ENCODE results near the gene NDE1.
"Not testable (repeated sequence)": the region's sequence is repeated elsewhere in the genome, so short reads cannot be mapped to it uniquely, and the experiment has no call there.

The NDE1 gene

GRCh38 chr16:15652293-15653001 is 2.4 kb downstream of the NDE1 start:
- DNase-seq = no peak

DNA sequence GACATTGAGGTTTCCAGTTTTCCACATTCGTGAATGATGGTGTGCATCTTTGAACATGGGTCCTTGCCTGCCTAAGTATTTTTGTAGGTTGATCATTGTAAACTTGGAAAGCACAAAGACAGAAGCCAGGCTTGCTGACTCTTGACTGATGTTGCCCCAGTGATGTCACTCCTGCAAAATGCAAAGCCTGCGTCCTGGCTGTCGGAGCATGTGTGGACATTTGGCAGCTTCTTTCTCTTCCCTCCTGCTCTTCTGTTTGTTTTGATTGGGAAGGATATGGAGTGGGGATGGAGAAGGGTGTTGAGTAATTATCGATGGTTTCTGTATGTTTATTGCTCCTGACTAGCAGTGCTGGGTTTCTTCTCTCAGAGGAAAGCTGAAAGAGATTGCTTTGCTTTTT is 3.2 kb downstream of the NDE1 start:
- DNase-seq = peak; percentile 88

GRCh38 chr16:15654591-15654990 is 4.5 kb downstream of the NDE1 start:
- no peak for DNase-seq

- not testable (repeated sequence) for DNase-seq
These were observed 5.5 kb downstream of the NDE1 start for GRCh38 chr16:15655561-15655960.

GRCh38 chr16:15658149-15658548 is 8.1 kb downstream of the NDE1 start:
- DNase-seq = no peak

DNA sequence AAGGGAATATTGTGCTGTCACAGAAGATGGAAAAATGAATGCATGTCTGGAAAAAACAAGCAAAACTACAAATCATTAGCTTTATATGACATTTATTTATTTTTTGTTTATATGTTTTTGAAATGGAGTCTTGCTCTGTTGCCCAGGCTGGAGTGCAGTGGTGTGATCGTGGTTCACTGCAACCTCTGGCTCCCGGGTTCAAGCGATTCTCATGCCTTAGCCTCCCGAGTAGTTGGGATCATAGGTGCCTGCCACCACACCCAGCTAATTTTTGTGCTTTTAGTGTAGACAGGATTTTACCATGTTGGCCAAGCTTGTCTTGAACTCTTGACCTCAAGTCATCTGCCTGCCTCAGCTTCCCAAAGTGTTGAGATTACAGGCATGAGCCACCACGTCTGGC is 8.5 kb downstream of the NDE1 start:
- no peak for DNase-seq

DNA sequence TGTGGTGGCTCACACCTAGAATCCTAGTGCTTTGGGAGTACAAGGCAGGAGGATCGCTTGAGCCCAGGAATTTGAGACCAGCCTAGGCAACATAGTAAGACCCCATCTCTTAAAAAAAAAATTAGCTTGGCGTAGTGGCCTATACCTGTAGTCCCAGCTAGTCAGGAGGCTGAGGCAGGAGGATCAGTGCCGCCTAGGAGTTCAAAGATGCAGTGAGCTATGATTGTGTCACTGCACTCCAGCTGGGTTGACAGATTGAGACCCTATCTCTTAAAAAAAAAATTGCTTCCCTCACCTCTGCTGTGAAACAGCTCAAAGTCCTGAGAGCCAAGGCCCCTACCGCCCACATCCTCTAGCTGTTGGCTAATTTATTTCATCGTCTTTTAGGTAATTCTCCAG is 10.2 kb downstream of the NDE1 start:
- DNase-seq = no peak

- DNase-seq = no peak
These were observed 15.1 kb downstream of the NDE1 start for GRCh38 chr16:15665107-15665506.

- no peak for DNase-seq
These were observed 17.2 kb downstream of the NDE1 start for GRCh38 chr16:15667091-15667742.

GRCh38 chr16:15671530-15672117 is 21.6 kb downstream of the NDE1 start:
- DNase-seq = no peak

DNA sequence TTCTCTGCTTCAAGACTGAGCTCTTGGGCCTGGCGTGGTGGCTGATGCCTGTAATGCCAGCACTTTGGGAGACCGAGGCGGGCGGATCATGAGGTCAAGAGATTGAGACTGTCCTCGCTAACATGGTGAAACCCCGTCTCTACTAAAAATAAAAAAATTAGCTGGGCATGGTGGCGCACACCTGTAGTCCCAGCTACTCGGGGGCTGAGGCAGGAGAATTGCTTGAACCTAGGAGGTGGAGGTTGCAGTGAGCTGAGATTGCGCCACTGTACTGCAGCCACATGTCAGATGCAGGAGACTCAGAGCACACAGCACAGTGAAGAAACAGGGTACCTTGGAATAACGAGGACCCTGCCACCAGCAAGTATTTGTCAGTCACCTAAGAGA is 22.1 kb downstream of the NDE1 start:
- not testable (repeated sequence) for DNase-seq

- peak; percentile 97 for DNase-seq
These were observed 22.6 kb downstream of the NDE1 start for GRCh38 chr16:15672514-15673167.

DNA sequence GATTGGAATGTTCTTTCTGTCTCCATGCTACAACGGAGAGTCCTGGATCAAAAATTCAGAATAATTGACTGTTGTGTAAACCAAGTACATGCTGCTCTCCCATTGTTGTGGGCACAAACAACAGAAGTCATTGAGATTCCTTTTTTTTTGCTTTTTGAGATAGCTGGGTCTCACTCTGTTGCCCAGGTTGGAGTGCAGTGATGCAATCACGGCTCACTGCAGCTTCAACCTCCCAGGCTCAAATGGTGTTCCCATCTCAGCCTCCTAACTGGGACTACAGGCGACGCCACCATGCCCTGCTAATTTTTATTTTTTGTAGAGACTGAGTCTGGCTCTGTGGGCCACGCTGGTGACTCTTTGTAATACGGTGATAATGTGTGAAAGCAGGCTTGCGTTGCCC is 24.5 kb downstream of the NDE1 start:
- no peak for DNase-seq

DNA sequence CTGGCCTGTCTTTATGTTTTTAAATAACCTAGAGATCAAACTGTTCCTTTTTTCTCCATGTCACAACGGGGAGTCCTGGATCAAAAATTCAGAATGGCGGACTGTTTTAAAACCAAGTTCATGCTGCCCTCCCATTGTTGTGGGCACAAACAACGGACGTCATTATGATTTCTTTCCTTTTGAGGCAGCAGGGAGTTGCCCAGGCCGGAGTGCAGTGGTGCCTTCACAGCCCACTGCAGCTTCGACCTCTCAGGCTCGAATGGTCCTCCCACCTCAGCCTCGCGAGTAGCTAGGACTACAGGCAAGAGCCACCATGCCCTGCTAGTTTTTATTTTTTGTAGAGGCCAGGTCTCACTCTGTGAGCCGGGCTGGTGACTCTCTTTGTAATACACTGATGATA is 26.5 kb downstream of the NDE1 start:
- no peak for DNase-seq

DNA sequence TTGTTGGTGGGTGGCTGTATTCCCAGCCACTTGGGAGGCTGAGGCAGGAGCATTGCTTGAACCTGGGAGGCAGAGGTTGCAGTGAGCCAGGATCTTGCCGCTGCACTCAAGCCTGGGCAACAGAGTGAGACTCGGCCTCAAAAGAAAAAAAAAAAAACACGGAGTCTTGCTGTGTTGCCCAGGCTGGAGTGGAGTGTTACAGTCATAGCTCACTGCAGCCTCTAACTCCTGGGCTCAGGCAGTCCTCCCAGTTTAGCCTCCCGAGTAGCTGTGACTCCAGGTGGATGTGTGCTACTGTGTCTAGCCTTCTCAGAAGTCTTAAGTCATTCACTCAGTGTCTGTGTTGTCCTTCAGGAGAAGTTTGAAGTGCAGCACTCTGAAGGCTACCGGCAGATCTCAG is 27.4 kb downstream of the NDE1 start:
- DNase-seq = no peak

DNA sequence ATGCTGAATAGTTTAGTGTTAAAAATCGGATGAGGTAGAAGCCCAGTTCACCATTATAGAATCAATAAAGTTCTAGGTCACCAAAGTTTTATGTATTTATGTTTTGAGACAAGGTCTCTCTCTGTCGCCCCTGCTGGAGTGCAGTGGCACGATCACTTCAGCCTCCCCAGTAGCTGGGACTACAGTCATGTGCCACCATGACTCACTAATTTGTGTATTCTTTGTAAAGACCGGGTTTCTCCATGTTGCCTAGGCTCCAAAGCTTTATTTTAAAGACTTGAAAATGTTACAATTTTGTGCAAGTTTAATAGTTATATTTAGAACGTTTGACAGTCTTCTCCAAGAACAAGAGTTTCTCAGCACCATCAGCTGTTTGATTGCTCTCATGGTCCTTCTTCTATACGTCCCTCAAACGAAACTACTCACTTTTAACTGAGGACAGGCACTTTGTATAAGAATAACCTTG is 32.1 kb downstream of the NDE1 start:
- peak; percentile 81 for DNase-seq

DNA sequence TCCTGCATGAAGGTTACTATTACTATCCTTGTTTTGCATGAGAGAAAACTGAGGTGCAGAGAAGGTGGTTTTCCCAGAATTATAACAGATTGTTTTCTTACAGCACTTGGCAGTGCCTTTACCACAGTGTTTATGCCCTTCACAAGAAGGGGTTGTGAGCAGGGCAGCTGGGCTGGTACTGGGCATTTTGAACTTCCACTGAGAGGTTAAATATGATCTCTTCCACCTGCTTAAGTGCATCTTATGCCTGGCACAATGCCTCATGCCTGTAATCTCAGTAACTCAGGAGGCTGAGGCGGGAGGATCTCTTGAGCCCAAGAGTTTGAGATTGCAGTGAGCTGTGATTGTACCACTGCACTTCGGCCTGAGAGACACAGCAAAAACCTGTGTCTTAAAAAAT is 36.2 kb downstream of the NDE1 start:
- DNase-seq = no peak

DNA sequence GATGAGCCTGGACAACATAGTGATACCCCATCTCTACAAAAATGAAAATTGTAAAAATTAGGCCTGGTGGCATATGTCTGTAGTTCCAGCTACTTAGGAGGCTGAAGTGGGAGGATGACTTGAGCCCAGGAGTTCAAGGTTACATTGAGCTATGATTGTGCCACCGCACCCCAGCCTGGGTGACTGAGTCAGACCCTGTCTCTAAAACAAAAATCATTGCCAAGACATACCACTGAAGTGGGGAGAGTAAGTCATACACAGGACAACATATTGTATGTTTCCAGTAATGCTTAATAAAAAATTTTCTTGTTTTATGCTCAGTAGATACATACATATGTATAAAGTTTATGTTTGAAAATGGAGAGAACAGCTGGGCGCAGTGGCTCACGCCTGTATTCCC is 39.2 kb downstream of the NDE1 start:
- peak; percentile 72 for DNase-seq

DNA sequence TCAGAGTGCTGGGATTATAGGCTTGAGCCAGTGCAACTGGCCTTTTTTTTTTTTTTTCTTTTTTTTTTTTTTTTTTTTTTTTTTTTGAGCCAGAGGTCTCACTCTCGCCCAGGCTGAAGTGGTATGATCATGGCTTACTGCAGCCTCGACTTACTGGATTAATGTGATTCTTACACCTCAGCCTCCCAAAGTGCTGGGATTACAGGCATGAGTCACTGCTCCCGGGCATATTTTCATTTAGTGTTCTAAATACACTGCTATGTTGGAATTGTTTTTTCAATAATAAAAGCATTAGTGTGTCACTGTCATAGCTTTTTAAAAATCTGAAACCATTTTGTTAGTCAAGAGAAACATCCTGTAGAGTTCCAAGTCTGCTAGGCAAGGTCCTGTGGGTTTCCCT is 40.3 kb downstream of the NDE1 start:
- peak; percentile 94 for DNase-seq

GRCh38 chr16:15691046-15691445 is 41.0 kb downstream of the NDE1 start:
- no peak for DNase-seq

- DNase-seq = not testable (repeated sequence)
These were observed 42.5 kb downstream of the NDE1 start for GRCh38 chr16:15692508-15692907.

GRCh38 chr16:15694499-15694898 is 44.5 kb downstream of the NDE1 start:
- DNase-seq = peak; percentile 60

- DNase-seq = no peak
These were observed 49.8 kb downstream of the NDE1 start for GRCh38 chr16:15699819-15700218.

- no peak for DNase-seq
These were observed 51.3 kb downstream of the NDE1 start for GRCh38 chr16:15701367-15701766.

All from fibroblast of skin of back (primary cell).